T-helper 22 cell (primary cell): ENCODE data around the gene MAS1.

Experiments used
- DNase-seq: peaks from one replicate; pipeline ENCODE4 v3.0.0-alpha.2; 2020; ENCODE audit warnings: low read depth

The MAS1 gene

GRCh38 chr6:159880412-159880975, 10.3 kb upstream of the MAS1 start:
- DNase-seq: no peak

- DNase-seq: no peak
These were observed 6.1 kb upstream of the MAS1 start for GRCh38 chr6:159884720-159885119.

- no peak for DNase-seq
These were observed 4.5 kb upstream of the MAS1 start for GRCh38 chr6:159886270-159886669.

GRCh38 chr6:159887146-159887545, 3.6 kb upstream of the MAS1 start:
- DNase-seq: no peak

- no peak for DNase-seq
These were observed 3.0 kb upstream of the MAS1 start for GRCh38 chr6:159887761-159888160.

GRCh38 chr6:159890201-159890600, 587 bp upstream of the MAS1 start:
- no peak for DNase-seq

- DNase-seq: no peak
These were observed 1.3 kb downstream of the MAS1 start for GRCh38 chr6:159892053-159892452.

- DNase-seq: no peak
These were observed 2.3 kb downstream of the MAS1 start for GRCh38 chr6:159893064-159893463.

GRCh38 chr6:159894991-159895390, 4.2 kb downstream of the MAS1 start:
- no peak for DNase-seq

- DNase-seq: no peak
These were observed 6.8 kb downstream of the MAS1 start for GRCh38 chr6:159897603-159898002.

- DNase-seq: no peak
These were observed 7.7 kb downstream of the MAS1 start for GRCh38 chr6:159898519-159898918.

- no peak for DNase-seq
These were observed 9.4 kb downstream of the MAS1 start for GRCh38 chr6:159899994-159900745.

GRCh38 chr6:159902620-159903019, 11.8 kb downstream of the MAS1 start:
- no peak for DNase-seq

- DNase-seq: no peak
These were observed 13.7 kb downstream of the MAS1 start for GRCh38 chr6:159904497-159904911.

- DNase-seq: no peak
These were observed 15.6 kb downstream of the MAS1 start for GRCh38 chr6:159906400-159906799.

GRCh38 chr6:159908535-159908934, 17.7 kb downstream of the MAS1 start:
- DNase-seq: no peak

- DNase-seq: no peak
These were observed 18.2 kb downstream of the MAS1 start for GRCh38 chr6:159908979-159909378.

GRCh38 chr6:159910342-159910741, 19.6 kb downstream of the MAS1 start:
- no peak for DNase-seq

GRCh38 chr6:159913375-159913774, 22.6 kb downstream of the MAS1 start:
- no peak for DNase-seq

GRCh38 chr6:159913862-159914564, 23.2 kb downstream of the MAS1 start:
- no peak for DNase-seq

GRCh38 chr6:159914565-159914923, 23.8 kb downstream of the MAS1 start:
- DNase-seq: no peak

- DNase-seq: no peak
These were observed 24.6 kb downstream of the MAS1 start for GRCh38 chr6:159915397-159915796.

- DNase-seq: no peak
These were observed 25.4 kb downstream of the MAS1 start for GRCh38 chr6:159916237-159916636.
